ENCODE results near the gene CD46.

DNA sequence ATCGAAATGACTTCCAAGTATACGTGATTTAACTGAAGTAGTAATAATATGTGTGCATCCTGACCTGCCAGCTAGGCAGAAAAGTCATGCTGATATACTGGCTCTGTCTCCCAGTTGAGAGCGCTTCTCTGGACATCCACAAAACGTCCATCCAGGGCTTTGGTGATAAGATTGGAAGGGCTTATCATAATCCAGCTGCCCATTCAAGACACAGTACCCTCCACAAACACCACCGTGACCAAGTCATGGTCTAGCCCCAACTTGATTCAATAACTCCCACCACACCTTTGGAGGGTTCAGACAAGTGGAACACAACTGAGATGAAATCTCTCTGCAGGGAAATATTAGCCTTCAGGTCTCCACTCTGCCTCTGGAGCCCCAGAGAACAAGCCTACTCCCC lies 76.2 kb downstream of the CD46 start:
- TF ChIP-seq POLR2AphosphoS5 (IDR thresholded peaks at IDR 0.05) = no peak
- TF ChIP-seq, protein P1, sequence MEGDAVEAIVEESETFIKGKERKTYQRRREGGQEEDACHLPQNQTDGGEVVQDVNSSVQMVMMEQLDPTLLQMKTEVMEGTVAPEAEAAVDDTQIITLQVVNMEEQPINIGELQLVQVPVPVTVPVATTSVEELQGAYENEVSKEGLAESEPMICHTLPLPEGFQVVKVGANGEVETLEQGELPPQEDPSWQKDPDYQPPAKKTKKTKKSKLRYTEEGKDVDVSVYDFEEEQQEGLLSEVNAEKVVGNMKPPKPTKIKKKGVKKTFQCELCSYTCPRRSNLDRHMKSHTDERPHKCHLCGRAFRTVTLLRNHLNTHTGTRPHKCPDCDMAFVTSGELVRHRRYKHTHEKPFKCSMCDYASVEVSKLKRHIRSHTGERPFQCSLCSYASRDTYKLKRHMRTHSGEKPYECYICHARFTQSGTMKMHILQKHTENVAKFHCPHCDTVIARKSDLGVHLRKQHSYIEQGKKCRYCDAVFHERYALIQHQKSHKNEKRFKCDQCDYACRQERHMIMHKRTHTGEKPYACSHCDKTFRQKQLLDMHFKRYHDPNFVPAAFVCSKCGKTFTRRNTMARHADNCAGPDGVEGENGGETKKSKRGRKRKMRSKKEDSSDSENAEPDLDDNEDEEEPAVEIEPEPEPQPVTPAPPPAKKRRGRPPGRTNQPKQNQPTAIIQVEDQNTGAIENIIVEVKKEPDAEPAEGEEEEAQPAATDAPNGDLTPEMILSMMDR (IDR thresholded peaks at IDR 0.05) = no peak
- no peak for TF ChIP-seq POLR2A (IDR thresholded peaks at IDR 0.05)
- TF ChIP-seq EP300 (IDR thresholded peaks at IDR 0.05) = no peak

Measured in sigmoid colon (tissue), 4 donors.